Adrenal gland (tissue), 12 donors: Measurements from ENCODE around the gene KCTD20. TPM values are rescaled to one million over a fixed set of nuclear protein-coding genes. Genes with fewer than 3 reads are reported as not detected.
A peak's percentile ranks its signal among the peaks of the same experiment; 100 is the strongest.
"Not testable (repeated sequence)": the region's sequence is repeated elsewhere in the genome, so short reads cannot be mapped to it uniquely, and the experiment has no call there.

Source experiments
- DNase-seq, 7 donors: peaks; one replicate each; pipeline ENCODE4 v3.0.0-alpha.2; 2019 to 2020
- H3K27ac ChIP-seq, 5 donors: fragments of 200-600 bp; sonication (generic) in 4 of 5; 1 replicate in 3 of 5; 2 replicates in 2 of 5; pipeline versions ENCODE4 v1.5.1 to v1.8.0; 2016 to 2020; ENCODE audit warnings: mild to moderate bottlenecking in 1 of 5
- H3K27me3 ChIP-seq: fragments of 200-600 bp; 2 replicates; pipeline ENCODE4 v1.8.0; 2021
- H3K36me3 ChIP-seq, 2 donors: fragments of 200-600 bp; replicated peaks in 1 of 2; 1 replicate in 1 of 2; 2 replicates in 1 of 2; pipeline versions ENCODE4 v1.5.1 to v1.8.0; 2018 to 2022
- H3K4me1 ChIP-seq, 2 donors: fragments of 200-600 bp; replicated peaks in 1 of 2; 1 replicate in 1 of 2; 2 replicates in 1 of 2; pipeline versions ENCODE4 v1.5.1 to v1.8.0; 2018 to 2021
- H3K4me3 ChIP-seq, 4 donors: fragments of 200-600 bp; sonication (generic) in 3 of 4; one replicate each; pipeline ENCODE4 v1.5.1; 2016 to 2018
- H3K9me3 ChIP-seq, 3 donors: fragments of 200-600 bp; sonication (generic) in 1 of 3; replicated peaks in 1 of 3; 1 replicate in 2 of 3; 2 replicates in 1 of 3; pipeline versions ENCODE4 v1.5.1 to v1.8.0; 2016 to 2021
- POLR2A ChIP-seq, 2 donors: fragments of 450-650 bp; IDR thresholded peaks; one replicate each; pipeline ENCODE4 v1.6.1; 2017; ENCODE audit warnings: antibody characterized with exemption in 2 of 2, mild to moderate bottlenecking in 2 of 2, moderate library complexity in 1 of 2
- WGBS, 4 donors: extraction: QIAGEN DNeasy Blood & Tissue Kit in 2 of 4; methylation state at CpG; one replicate each; pipeline versions ENCODE4 v1.1.5 to v1.1.7; 2013 to 2017; 5-methylcytosine and 5-hydroxymethylcytosine counted together
- intact Hi-C, 2 donors: fragments of 100-400 bp; cut with DNase I; formaldehyde crosslinking; loops; one replicate each; pipeline versions ENCODE4 v1.14.1 to v1.15.0; 2022 to 2023
- polyA plus RNA-seq, 3 donors: library from polyadenylated mRNA; stranded (reverse); fragments of 200-250 nt in 2 of 3; fragments of 350-450 nt in 1 of 3; fragmentation: Illumina TruSeq in 1 of 3; extraction: RNeasy Lipid Tissue Mini Kit (QIAGEN cat#74804) in 1 of 3; gene quantifications; one replicate each; pipeline ENCODE4 v1.2.3, GENCODE V29; 2013 to 2014
- total RNA-seq, 9 donors: library from RNA; depleted of rRNA in 4 of 9; stranded (reverse); fragments of >200 nt in 4 of 9; fragments of 120-200 nt in 1 of 9; fragmentation: NEBNext Ultra II Directional in 1 of 9; extraction: Animal tissue kit (Norgen Biotek cat#: 25700) in 1 of 9; gene quantifications; one replicate each; pipeline versions ENCODE4 v1.1.0 to v1.2.4, GENCODE V29; 2013 to 2023
- TF ChIP-seq, protein P1 (sequence below), 6 experiments: fragments of 450-650 bp in 4 of 6; fragments of 200-600 bp in 2 of 6; sonication (generic) in 1 of 6; IDR thresholded peaks; 1 replicate in 5 of 6; 2 replicates in 1 of 6; pipeline versions ENCODE4 v1.5.1 to v1.8.0; 2016 to 2021; ENCODE audit warnings: antibody characterized with exemption in 6 of 6, mild to moderate bottlenecking in 2 of 6, moderate library complexity in 1 of 6
- donor health status: healthy with polysubstance abuse.
- donor health status: Bipolar disorder and iron deficiency.
- donor health status: DM: yes; HTN: yes; CAD: no.
- donor health status: DM: no; HTN: no; CAD: no.
- donor health status: DM: no; HTN: no; CAD: no.
- donor health status: DM: yes; HTN: yes; CAD: no.

Gene KCTD20
- total and polyA plus RNA-seq, 12 donors: 15.3 to 78.0 (median 54.4) TPM

DNA sequence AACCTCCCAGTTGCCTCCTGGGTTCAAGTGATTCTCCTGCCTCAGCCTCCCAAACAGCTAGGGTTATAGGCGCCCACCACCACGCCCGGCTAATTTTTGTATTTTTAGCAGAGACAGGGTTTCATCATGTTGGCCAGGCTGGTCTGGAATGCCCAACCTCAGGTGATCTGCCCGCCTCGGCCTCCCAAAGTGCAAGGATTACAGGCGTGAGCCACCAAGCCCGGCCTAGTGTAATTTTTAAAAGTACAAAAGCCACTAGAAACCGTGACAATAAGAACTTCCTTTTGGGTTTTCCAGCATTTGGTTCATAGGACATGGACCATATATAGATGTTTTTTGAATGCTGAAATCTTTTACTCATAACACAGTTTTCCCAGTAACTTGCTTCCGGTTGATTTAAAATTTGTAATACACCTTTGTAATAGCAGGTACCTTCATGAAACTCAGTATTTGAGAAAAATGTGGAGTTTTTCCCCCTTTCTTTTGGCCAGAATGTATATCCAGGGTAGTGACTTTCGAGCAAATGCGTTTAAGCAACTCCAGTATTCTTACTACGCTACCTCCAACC, 613 bp upstream of the KCTD20 start:
- WGBS, 4 donors: 58 to 60% (median 59%) methylated on average over 12 of the region's 12 CpGs
- Histone ChIP-seq H3K27ac (peak overlapping the region; percentile 96 to 99 (median 98)), H3K36me3 (no peaks in the 10 kb centered on the region), H3K27me3 (no peaks in the 10 kb centered on the region), H3K4me3 (peak overlapping the region in 3 of 4 donors; percentile 16 to 93 (median 70)), H3K9me3 (no peaks in the 10 kb centered on the region), H3K4me1 (peaks cover 31 to 51% of the 10 kb centered on the region in 2 donors)
- no peak for DNase-seq
- TF ChIP-seq, protein P1, sequence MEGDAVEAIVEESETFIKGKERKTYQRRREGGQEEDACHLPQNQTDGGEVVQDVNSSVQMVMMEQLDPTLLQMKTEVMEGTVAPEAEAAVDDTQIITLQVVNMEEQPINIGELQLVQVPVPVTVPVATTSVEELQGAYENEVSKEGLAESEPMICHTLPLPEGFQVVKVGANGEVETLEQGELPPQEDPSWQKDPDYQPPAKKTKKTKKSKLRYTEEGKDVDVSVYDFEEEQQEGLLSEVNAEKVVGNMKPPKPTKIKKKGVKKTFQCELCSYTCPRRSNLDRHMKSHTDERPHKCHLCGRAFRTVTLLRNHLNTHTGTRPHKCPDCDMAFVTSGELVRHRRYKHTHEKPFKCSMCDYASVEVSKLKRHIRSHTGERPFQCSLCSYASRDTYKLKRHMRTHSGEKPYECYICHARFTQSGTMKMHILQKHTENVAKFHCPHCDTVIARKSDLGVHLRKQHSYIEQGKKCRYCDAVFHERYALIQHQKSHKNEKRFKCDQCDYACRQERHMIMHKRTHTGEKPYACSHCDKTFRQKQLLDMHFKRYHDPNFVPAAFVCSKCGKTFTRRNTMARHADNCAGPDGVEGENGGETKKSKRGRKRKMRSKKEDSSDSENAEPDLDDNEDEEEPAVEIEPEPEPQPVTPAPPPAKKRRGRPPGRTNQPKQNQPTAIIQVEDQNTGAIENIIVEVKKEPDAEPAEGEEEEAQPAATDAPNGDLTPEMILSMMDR (IDR thresholded peaks at IDR 0.05): no peak
- TF ChIP-seq POLR2A (IDR thresholded peaks at IDR 0.05): no peak
- intact Hi-C loops: no loop called here

- no peaks in the 10 kb centered on the region for H3K27me3 ChIP-seq
- intact Hi-C loops: no loop called here
- peak overlapping the region; percentile 96 to 99 (median 98) for H3K27ac ChIP-seq
- peak overlapping the region; percentile 59 to 93 (median 73) for H3K4me3 ChIP-seq
- no peak for DNase-seq
- TF ChIP-seq, protein P1 (IDR thresholded peaks at IDR 0.05): peak in 1 of 6 experiments; percentile 7
- TF ChIP-seq POLR2A (IDR thresholded peaks at IDR 0.05): no peak
- WGBS, 4 donors: 2 to 6% (median 3%) methylated on average over 16 to 18 of the region's 18 CpGs
- peaks cover 31 to 51% of the 10 kb centered on the region in 2 donors for H3K4me1 ChIP-seq
- H3K9me3 ChIP-seq: no peaks in the 10 kb centered on the region
- H3K36me3 ChIP-seq: no peaks in the 10 kb centered on the region
Measured at GRCh38 chr6:36443471-36444428, 950 bp downstream of the KCTD20 start.

GRCh38 chr6:36444470-36444869, 1.7 kb downstream of the KCTD20 start:
- Histone ChIP-seq H3K36me3 (no peaks in the 10 kb centered on the region), H3K27me3 (no peaks in the 10 kb centered on the region), H3K9me3 (no peaks in the 10 kb centered on the region), H3K27ac (peak overlapping the region; percentile 96 to 99 (median 98)), H3K4me3 (peak overlapping the region in 1 of 4 donors; percentile 70), H3K4me1 (peaks cover 31 to 51% of the 10 kb centered on the region in 2 donors)
- peak in 1 of 7 donors; percentile 32 for DNase-seq
- TF ChIP-seq, protein P1 (IDR thresholded peaks at IDR 0.05): no peak
- no peak for TF ChIP-seq POLR2A (IDR thresholded peaks at IDR 0.05)
- WGBS, 4 donors: 35 to 46% (median 39%) methylated on average over 3 of the region's 3 CpGs
- intact Hi-C loops: no loop called here

- no peak overlapping the region for H3K4me3 ChIP-seq
- TF ChIP-seq POLR2A (IDR thresholded peaks at IDR 0.05): no peak
- TF ChIP-seq, protein P1 (IDR thresholded peaks at IDR 0.05): no peak
- H3K9me3 ChIP-seq: no peaks in the 10 kb centered on the region
- H3K27ac ChIP-seq: peak overlapping the region; percentile 68 to 99 (median 96)
- H3K36me3 ChIP-seq: no peaks in the 10 kb centered on the region
- peak in 1 of 7 donors; percentile 49 for DNase-seq
- peaks cover 31 to 50% of the 10 kb centered on the region in 2 donors for H3K4me1 ChIP-seq
- intact Hi-C loops: no loop called here
- H3K27me3 ChIP-seq: no peaks in the 10 kb centered on the region
Measured at GRCh38 chr6:36445621-36446020, 2.8 kb downstream of the KCTD20 start.

GRCh38 chr6:36449173-36449572, 6.4 kb downstream of the KCTD20 start:
- H3K27ac ChIP-seq, DNase-seq, H3K27me3 ChIP-seq, H3K36me3 ChIP-seq, H3K9me3 ChIP-seq, intact Hi-C loops, H3K4me3 ChIP-seq: not testable (repeated sequence)
- peaks cover 13 to 30% of the 10 kb centered on the region in 2 donors for H3K4me1 ChIP-seq
- 97 to 99% (median 98%) methylated on average over 10 of the region's 10 CpGs for WGBS, 4 donors

DNA sequence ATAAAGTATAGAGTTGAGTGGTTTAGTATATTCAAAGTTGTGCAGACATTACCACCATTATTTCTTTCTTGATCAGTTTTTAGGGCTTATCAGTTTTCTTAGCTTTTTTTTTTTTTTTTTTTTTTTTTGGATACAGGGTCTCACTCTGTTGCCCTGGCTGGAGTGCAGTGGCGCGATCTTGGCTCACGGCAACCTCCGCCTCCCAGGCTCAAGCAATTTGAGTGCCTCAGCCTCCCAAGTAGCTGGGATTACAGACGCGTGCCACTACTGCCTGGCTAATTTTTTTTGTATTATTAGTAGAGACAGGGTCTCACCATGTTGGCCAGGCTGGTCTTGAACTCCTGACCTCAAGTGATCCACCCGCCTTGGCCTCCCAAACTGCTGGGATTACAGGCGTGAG, 10.1 kb downstream of the KCTD20 start:
- 96 to 98% (median 97%) methylated on average over 8 of the region's 8 CpGs for WGBS, 4 donors
- H3K4me3 ChIP-seq, H3K36me3 ChIP-seq, H3K27ac ChIP-seq, H3K27me3 ChIP-seq, H3K4me1 ChIP-seq, intact Hi-C loops, DNase-seq, H3K9me3 ChIP-seq: not testable (repeated sequence)
